ENCODE data around the gene SP100. TPM values are rescaled to one million over a fixed set of nuclear protein-coding genes. Genes with fewer than 3 reads are reported as not detected.

The SP100 gene
- total RNA-seq, 6 experiments from 2014 or later = 24.2 to 55.5 (median 46.8) TPM

DNA sequence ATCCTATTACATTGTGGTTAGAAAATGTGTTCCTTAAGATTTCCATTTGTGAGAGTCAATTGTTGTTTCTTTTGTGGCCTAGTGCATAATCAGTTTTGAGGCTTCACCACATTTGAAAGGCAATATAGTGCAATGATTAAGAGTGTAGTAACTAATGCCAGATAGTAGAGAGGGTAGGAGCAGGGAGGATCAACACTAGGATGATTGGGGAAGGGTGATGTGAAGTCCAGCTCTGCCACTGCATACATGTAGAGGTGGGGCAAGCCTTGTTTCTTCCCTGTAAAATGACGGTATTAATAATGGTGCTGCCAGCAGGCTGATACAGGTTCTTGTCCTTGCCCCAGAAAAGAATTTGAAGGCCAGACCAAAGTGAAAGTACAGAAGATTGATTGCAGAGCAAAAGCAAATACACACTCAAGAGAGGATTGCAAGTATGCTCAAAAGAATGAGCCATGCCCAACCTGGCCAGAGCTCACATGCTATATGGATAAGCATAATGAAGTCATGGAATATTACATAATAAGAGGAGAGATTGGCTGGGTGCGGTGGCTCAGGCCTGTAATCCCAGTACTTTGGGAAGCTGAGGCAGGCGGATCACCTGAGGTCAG lies 8.0 kb downstream of the SP100 start:
- Histone ChIP-seq H3K27ac (peak overlapping the region; percentile 9 to 68 (median 18)), H3K27me3 (no peaks in the 10 kb centered on the region), H3K9me3 (no peaks in the 10 kb centered on the region), H3K4me3 (no peak overlapping the region), H3K36me3 (no peaks in the 10 kb centered on the region), H3K4me1 (peaks cover 0 to 54% (median 21%) of the 10 kb centered on the region in 4 donors)
- ATAC-seq = peak; percentile 77 to 88 (median 83)
- no peak for TF ChIP-seq POLR2A (IDR thresholded peaks at IDR 0.05)
- TF ChIP-seq, protein P1, sequence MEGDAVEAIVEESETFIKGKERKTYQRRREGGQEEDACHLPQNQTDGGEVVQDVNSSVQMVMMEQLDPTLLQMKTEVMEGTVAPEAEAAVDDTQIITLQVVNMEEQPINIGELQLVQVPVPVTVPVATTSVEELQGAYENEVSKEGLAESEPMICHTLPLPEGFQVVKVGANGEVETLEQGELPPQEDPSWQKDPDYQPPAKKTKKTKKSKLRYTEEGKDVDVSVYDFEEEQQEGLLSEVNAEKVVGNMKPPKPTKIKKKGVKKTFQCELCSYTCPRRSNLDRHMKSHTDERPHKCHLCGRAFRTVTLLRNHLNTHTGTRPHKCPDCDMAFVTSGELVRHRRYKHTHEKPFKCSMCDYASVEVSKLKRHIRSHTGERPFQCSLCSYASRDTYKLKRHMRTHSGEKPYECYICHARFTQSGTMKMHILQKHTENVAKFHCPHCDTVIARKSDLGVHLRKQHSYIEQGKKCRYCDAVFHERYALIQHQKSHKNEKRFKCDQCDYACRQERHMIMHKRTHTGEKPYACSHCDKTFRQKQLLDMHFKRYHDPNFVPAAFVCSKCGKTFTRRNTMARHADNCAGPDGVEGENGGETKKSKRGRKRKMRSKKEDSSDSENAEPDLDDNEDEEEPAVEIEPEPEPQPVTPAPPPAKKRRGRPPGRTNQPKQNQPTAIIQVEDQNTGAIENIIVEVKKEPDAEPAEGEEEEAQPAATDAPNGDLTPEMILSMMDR (IDR thresholded peaks at IDR 0.05) = no peak
- intact Hi-C loops (cut with DNase I) = no loop called here
- WGBS (ENCODE audit: insufficient coverage, low coverage, low lambda C conversion rate, missing lambda C conversion rate) = 30% methylated on average over 3 of the region's 3 CpGs
- peak in 1 of 3 donors; percentile 54 for DNase-seq

DNA sequence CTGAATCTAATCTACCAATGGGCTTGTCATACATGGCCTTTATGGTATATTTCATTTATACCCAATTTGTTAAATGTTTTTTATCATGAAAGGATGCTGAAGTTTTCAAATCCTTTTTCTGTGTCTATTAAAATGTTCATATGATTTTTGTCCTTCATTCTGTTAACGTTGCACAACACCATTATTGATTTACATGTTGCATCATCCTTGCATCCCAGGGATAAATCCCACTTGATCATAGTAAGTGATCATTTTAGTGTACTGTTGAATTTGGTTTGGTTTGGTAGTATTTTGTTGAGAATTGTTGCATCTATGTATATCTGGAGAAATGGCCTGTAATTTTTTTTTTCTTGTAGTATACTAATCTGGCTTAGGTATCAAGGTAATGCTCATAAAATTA lies 9.4 kb downstream of the SP100 start:
- ATAC-seq (peak; percentile 48 to 74 (median 54)), DNase-seq (no peak)
- WGBS (ENCODE audit: insufficient coverage, low coverage, low lambda C conversion rate, missing lambda C conversion rate) = 25% methylated on average over 1 of the region's 1 CpG
- Histone ChIP-seq H3K4me3 (no peak overlapping the region), H3K27ac (peak overlapping the region in 2 of 3 donors; percentile 18 to 68), H3K36me3 (no peaks in the 10 kb centered on the region), H3K4me1 (peaks cover 0 to 43% (median 19%) of the 10 kb centered on the region in 4 donors), H3K9me3 (no peaks in the 10 kb centered on the region), H3K27me3 (no peaks in the 10 kb centered on the region)
- TF ChIP-seq POLR2A (IDR thresholded peaks at IDR 0.05) = no peak
- TF ChIP-seq, protein P1 (IDR thresholded peaks at IDR 0.05) = no peak
- intact Hi-C loops (cut with DNase I) = no loop called here

DNA sequence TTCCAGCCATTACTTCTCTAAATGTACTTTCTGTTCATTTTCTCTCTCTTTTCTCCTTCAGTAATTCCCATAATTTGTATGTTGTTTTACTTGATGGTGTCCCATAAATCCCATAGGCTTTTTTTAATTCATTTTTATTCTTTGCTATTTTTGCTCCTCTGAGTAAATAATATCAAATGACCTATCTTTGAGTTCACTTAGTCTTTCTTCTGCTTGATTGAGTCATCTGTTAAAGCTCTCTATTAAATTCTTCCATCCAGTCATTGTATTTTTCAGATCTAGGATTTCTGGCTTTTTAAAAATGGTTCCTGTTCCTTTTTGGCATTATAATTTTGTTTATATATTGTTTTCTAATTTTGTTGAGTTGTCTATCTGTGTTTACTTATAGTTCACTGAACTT lies 13.5 kb downstream of the SP100 start:
- no peak for DNase-seq
- Histone ChIP-seq H3K27ac (no peak overlapping the region), H3K36me3 (no peaks in the 10 kb centered on the region), H3K4me3 (no peak overlapping the region), H3K27me3 (no peaks in the 10 kb centered on the region), H3K4me1 (peaks cover 0 to 19% (median 8%) of the 10 kb centered on the region in 4 donors), H3K9me3 (no peaks in the 10 kb centered on the region)
- TF ChIP-seq, protein P1 (IDR thresholded peaks at IDR 0.05) = no peak
- no peak for TF ChIP-seq POLR2A (IDR thresholded peaks at IDR 0.05)
- no peak for ATAC-seq
- intact Hi-C loops (cut with DNase I) = no loop called here

DNA sequence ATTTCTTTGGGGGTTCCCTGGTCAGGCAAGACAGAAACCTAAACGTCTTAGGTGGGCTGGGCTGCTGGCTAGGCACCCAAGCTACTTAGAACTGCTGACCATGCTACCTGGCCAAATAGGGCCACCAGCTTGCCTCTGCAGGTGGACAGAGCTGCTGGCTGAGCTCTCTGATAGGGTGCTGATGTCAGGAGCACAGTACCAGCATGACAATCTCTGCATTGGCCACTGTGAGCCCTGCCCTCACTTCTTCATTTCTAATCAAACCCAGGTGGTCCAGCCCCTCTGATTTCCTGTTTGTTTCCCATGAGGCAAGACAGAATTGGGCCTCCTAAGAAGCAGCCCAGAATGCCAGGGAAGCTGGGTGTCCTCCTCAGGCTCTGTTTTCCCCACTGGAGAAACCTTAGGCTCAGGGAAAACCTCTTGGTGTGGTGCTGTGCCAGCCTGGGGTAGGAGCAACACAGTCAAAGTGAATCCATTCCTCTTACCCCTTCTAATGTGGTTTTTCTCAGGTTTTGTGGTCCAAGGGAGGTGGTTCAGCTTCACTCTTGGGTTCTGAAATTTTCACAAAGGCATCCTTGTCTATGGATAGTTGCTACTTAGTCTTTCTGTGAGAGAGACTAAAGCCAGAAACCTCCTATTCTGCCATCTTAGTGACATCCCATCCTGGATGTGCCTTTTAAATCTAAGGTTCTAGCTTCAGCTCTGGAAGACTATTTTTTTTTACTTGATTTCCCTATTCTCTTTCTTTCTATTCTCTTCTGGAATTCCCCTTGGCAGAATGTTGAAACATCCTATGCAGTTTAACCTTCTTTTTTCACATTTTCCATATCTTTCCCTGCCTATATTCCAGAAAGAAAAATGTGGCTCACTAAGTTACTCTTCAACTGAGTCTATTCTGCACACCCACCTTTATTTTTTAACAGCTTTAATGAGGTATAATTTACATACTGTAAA lies 15.2 kb downstream of the SP100 start:
- intact Hi-C loops (cut with DNase I) = no loop called here
- Histone ChIP-seq H3K36me3 (no peaks in the 10 kb centered on the region), H3K4me3 (no peak overlapping the region), H3K27ac (no peak overlapping the region), H3K27me3 (no peaks in the 10 kb centered on the region), H3K9me3 (no peaks in the 10 kb centered on the region), H3K4me1 (peaks cover 0 to 4% (median 0%) of the 10 kb centered on the region in 4 donors)
- DNase-seq (no peak), ATAC-seq (peak; percentile 22 to 41 (median 34))
- no CpG with 5 or more reads among the region's 1 CpG for WGBS (ENCODE audit: insufficient coverage, low coverage, low lambda C conversion rate, missing lambda C conversion rate)
- TF ChIP-seq POLR2A (IDR thresholded peaks at IDR 0.05) = no peak

Measured in right lobe of liver (tissue), 6 donors.